ENCODE measurements around the gene WRAP53. TPM values are rescaled to one million over a fixed set of nuclear protein-coding genes. Genes with fewer than 3 reads are reported as not detected.
A peak's percentile ranks its signal among the peaks of the same experiment; 100 is the strongest.

The WRAP53 gene
- total RNA-seq, 1 donor from 2014 or later: 19.5 TPM

DNA sequence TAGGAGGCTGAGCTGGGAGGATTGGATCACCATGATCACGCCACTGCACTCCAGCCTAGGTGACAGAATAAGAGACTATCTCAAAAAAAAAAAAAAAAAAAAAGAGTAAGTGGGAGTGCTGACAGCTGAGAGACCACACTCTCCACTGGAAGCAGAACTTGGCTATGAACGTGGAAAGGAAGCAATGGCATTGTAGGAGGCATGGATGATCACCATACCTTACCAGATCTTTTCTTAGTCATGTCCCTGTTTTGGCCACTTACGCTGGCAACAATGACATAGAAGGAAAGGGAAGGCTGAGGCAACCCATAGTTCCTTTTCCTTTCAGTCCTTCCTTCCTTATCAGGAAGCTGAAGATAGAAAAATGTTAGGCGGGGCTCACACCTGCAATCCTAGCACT is 41.3 kb upstream of the WRAP53 start:
- peaks cover 10% of the 10 kb centered on the region for H3K4me1 Mint-ChIP-seq (ENCODE audit: low read depth, unreplicated experiment)
- H3K4me3 Mint-ChIP-seq (ENCODE audit: unreplicated experiment): no peak overlapping the region
- H3K9me3 Mint-ChIP-seq (ENCODE audit: unreplicated experiment): peaks cover 6% of the 10 kb centered on the region
- H3K27ac Mint-ChIP-seq (ENCODE audit: unreplicated experiment): no peak overlapping the region
- DNase-seq: no peak
- TF ChIP-seq, protein P1, sequence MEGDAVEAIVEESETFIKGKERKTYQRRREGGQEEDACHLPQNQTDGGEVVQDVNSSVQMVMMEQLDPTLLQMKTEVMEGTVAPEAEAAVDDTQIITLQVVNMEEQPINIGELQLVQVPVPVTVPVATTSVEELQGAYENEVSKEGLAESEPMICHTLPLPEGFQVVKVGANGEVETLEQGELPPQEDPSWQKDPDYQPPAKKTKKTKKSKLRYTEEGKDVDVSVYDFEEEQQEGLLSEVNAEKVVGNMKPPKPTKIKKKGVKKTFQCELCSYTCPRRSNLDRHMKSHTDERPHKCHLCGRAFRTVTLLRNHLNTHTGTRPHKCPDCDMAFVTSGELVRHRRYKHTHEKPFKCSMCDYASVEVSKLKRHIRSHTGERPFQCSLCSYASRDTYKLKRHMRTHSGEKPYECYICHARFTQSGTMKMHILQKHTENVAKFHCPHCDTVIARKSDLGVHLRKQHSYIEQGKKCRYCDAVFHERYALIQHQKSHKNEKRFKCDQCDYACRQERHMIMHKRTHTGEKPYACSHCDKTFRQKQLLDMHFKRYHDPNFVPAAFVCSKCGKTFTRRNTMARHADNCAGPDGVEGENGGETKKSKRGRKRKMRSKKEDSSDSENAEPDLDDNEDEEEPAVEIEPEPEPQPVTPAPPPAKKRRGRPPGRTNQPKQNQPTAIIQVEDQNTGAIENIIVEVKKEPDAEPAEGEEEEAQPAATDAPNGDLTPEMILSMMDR (IDR thresholded peaks at IDR 0.05; ENCODE audit: partially characterized antibody, unreplicated experiment): no peak
- no peaks in the 10 kb centered on the region for H3K36me3 Mint-ChIP-seq (ENCODE audit: unreplicated experiment)
- H3K27me3 Mint-ChIP-seq (ENCODE audit: unreplicated experiment): peaks cover 11% of the 10 kb centered on the region

DNA sequence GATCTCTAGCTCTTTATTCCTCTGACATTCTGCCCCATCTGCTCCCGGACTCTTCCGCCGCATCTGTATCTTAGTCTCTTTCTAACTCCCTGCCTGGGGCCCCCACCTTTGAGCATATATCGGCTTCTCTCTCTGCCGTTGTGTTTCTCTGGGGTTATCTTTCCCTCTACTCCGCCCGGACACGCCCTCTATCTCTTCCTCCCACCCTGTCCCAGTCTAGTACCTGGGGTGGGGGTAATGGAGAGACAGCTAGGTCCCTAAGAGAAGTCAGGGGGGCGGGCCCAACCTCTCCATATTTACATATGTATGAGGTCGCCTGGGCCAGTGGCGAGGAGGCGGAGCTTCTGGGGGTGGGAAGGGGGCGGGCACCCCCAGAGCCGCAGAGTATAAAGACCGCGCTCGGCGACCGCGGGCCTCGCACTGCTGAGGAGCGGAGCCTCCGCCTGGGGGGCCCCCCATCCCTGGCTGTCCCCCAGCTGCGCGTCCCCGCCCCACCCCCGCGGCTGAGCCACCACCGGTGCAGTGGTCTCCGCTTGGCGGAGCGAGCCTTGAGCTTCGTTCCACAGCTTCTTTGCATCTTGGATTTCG is 37.7 kb upstream of the WRAP53 start, which contains the start of gene ATP1B2:
Gene ATP1B2 (plus strand): TSS at position 418 of the 588 bp plus-strand sequence. CDS start 593 bp downstream, outside the sequence.
- Mint-ChIP-seq H3K36me3 (ENCODE audit: unreplicated experiment) (peaks cover 4% of the 10 kb centered on the region), H3K9me3 (ENCODE audit: unreplicated experiment) (peaks cover 15% of the 10 kb centered on the region), H3K27me3 (ENCODE audit: unreplicated experiment) (peaks cover 18% of the 10 kb centered on the region), H3K27ac (ENCODE audit: unreplicated experiment) (peak within 1 kb of the TSS; percentile 87), H3K4me1 (ENCODE audit: low read depth, unreplicated experiment) (peaks cover 19% of the 10 kb centered on the region), H3K4me3 (ENCODE audit: unreplicated experiment) (peak within 1 kb of the TSS; percentile 94)
- DNase-seq: peak; percentile 86
- TF ChIP-seq, protein P1 (IDR thresholded peaks at IDR 0.05; ENCODE audit: partially characterized antibody, unreplicated experiment): no peak

DNA sequence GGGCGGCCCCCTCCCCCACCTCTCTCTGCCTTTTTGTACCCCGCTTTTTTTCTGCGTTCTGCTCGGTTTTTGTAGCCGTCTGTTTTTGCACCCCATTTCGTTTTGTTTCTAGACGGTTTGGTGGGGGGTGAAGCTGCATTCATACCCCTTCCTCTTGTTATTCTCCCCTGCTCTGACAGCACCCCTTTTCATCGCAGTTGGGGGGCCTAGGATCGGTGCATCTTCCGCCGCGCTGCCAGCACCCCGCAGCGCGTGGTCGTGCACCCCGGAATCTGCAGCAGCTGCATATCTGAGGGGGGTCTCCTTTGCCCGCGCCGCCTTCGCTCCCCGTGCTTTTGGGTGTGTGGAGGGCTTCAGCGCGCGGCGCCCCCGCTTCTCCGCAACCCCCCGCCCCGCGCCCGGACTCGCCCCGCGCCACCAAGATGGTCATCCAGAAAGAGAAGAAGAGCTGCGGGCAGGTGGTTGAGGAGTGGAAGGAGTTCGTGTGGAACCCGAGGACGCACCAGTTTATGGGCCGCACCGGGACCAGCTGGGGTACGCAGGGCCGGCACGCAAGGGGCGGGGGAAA is 37.1 kb upstream of the WRAP53 start:
- Mint-ChIP-seq H3K4me3 (ENCODE audit: unreplicated experiment) (peak overlapping the region; percentile 94), H3K9me3 (ENCODE audit: unreplicated experiment) (peaks cover 15% of the 10 kb centered on the region), H3K27me3 (ENCODE audit: unreplicated experiment) (peaks cover 20% of the 10 kb centered on the region), H3K4me1 (ENCODE audit: low read depth, unreplicated experiment) (peaks cover 23% of the 10 kb centered on the region), H3K27ac (ENCODE audit: unreplicated experiment) (peak overlapping the region; percentile 52), H3K36me3 (ENCODE audit: unreplicated experiment) (peaks cover 4% of the 10 kb centered on the region)
- TF ChIP-seq, protein P1 (IDR thresholded peaks at IDR 0.05; ENCODE audit: partially characterized antibody, unreplicated experiment): no peak
- peak; percentile 37 for DNase-seq

DNA sequence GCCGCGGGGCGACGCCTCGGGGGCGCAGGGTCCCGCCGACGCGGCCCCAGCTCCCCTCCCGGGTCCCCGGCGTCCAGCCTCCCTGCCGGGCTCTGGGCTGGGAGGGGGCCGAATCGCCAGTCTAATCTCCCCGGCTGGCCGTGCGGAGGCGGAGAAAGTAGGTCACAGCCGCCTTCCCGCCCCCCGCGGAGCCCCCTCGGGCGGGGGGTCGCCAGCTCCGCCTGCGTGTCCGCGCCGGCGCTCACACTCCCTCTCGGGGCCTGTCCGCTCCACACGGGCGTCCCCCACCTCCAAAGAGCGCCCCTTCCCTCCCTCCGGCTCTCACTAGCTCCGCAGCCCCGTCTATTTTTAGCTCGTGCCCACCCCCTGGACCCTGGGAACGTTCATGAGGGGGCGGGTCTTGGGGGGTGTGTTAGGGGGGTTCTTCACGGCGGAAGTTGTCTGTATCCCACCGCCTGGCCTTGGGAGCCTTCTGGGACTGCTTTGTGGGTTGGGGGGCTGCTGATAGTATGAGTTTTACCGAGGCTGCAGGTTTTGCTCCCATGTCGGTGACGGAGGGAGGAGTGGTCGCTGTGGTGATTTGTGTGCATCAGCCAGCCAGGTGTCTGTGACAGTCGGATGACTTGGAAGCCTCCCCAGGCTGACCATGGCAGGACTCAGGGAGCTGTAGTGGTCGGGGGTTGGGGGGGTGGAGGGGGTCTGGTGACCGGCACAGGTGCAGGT is 36.5 kb upstream of the WRAP53 start:
- Mint-ChIP-seq H3K27ac (ENCODE audit: unreplicated experiment) (no peak overlapping the region), H3K4me3 (ENCODE audit: unreplicated experiment) (peak overlapping the region; percentile 80), H3K4me1 (ENCODE audit: low read depth, unreplicated experiment) (peaks cover 26% of the 10 kb centered on the region), H3K27me3 (ENCODE audit: unreplicated experiment) (peaks cover 22% of the 10 kb centered on the region), H3K9me3 (ENCODE audit: unreplicated experiment) (peaks cover 17% of the 10 kb centered on the region), H3K36me3 (ENCODE audit: unreplicated experiment) (peaks cover 4% of the 10 kb centered on the region)
- TF ChIP-seq, protein P1 (IDR thresholded peaks at IDR 0.05; ENCODE audit: partially characterized antibody, unreplicated experiment): no peak
- peak; percentile 44 for DNase-seq

Measured in glutamatergic neuron (in vitro differentiated cells).